ENCODE measurements around the gene PTPRC. TPM values are rescaled to one million over a fixed set of nuclear protein-coding genes. Genes with fewer than 3 reads are reported as not detected.

Gene PTPRC
- total and polyA plus RNA-seq, 2 donors (not counting 3 experiments of a cell fraction or from before 2014, with no cell fraction given): not detected

- Histone ChIP-seq H3K27ac (ENCODE audit: insufficient read depth, low read depth, low read length) (no peak overlapping the region), H3K79me2 (ENCODE audit: control insufficient read depth, insufficient read depth, low read length) (no peaks in the 10 kb centered on the region), H3K27me3 (ENCODE audit: control insufficient read depth in 2 of 2, insufficient read depth in 2 of 2, low read length in 2 of 2) (no peaks in the 10 kb centered on the region), H3K9me1 (replicated peaks; ENCODE audit: control insufficient read depth, extremely low read depth, insufficient read depth, low read length) (no peaks in the 10 kb centered on the region), H3K4me2 (ENCODE audit: insufficient read depth, low read length) (no peak overlapping the region), H3K9ac (replicated peaks; ENCODE audit: extremely low read depth, insufficient read depth, low read length) (no peak overlapping the region), H2AFZ (ENCODE audit: low read depth, low read length) (no peak overlapping the region), H3K4me3 (replicated peaks in 1 of 3; ENCODE audit: insufficient read depth in 1 of 3, low read depth in 1 of 3, low read length in 3 of 3) (no peak overlapping the region), H3K36me3 (ENCODE audit: control insufficient read depth in 2 of 2, extremely low read depth in 1 of 2, insufficient read depth in 2 of 2, low read length in 2 of 2) (no peaks in the 10 kb centered on the region), H3K4me1 (ENCODE audit: control insufficient read depth, extremely low read depth, insufficient read depth, low read length) (peaks cover 9% of the 10 kb centered on the region), H3K9me3 (replicated peaks; ENCODE audit: control insufficient read depth, insufficient read depth, low read length) (no peaks in the 10 kb centered on the region), H4K20me1 (replicated peaks; ENCODE audit: control insufficient read depth, extremely low read depth, insufficient read depth, low read length) (no peaks in the 10 kb centered on the region)
- FAIRE-seq (no peak), DNase-seq (ENCODE audit: low read depth, low spot score) (no peak)
- intact Hi-C loops (cut with micrococcal nuclease): no loop called here
- TF ChIP-seq JUN (IDR thresholded peaks at IDR 0.05; ENCODE audit: borderline replicate concordance, insufficient read depth, insufficient read length, low read depth) (no peak), MAX (IDR thresholded peaks at IDR 0.05; ENCODE audit: insufficient read depth, insufficient read length) (no peak), EZH2 (IDR thresholded peaks at IDR 0.05; ENCODE audit: borderline replicate concordance, low read depth, low read length, severe bottlenecking) (no peak), POLR2AphosphoS5 (IDR thresholded peaks at IDR 0.05; ENCODE audit: insufficient read depth, low read depth, low read length) (no peak), MYC (IDR thresholded peaks at IDR 0.05; ENCODE audit: low read depth, low read length) (no peak), GATA2 (IDR thresholded peaks at IDR 0.05; ENCODE audit: insufficient read depth, insufficient read length, low read depth, low read length) (no peak)
- POLR2A ChIA-PET: no interaction called here
- dilution Hi-C loops (cut with MboI; ENCODE audit: extremely low pct_ligation_motif_present, low sequenced_read_pairs): no loop called here
- CTCF ChIA-PET: interaction anchor here (1.2 kb wide), 1 partner anchor 8 kb away, joined by 5 read pairs; no protein-coding TSS in a partner anchor
- no TSS peak for BruUV-seq (replicated peaks)
These were observed 39.0 kb downstream of the PTPRC start for GRCh38 chr1:198677871-198678270.

- ChIA-PET CTCF (no interaction called here), POLR2A (no interaction called here)
- dilution Hi-C loops (cut with MboI; ENCODE audit: extremely low pct_ligation_motif_present, low sequenced_read_pairs) (no loop called here), intact Hi-C loops (cut with micrococcal nuclease) (no loop called here)
- FAIRE-seq (no peak), DNase-seq (ENCODE audit: low read depth, low spot score) (no peak)
- no peaks in the 10 kb centered on the region for H4K20me1 ChIP-seq (replicated peaks; ENCODE audit: control insufficient read depth, extremely low read depth, insufficient read depth, low read length)
- no peaks in the 10 kb centered on the region for H3K79me2 ChIP-seq (ENCODE audit: control insufficient read depth, insufficient read depth, low read length)
- no peaks in the 10 kb centered on the region for H3K36me3 ChIP-seq (ENCODE audit: control insufficient read depth in 2 of 2, extremely low read depth in 1 of 2, insufficient read depth in 2 of 2, low read length in 2 of 2)
- H3K9ac ChIP-seq (replicated peaks; ENCODE audit: extremely low read depth, insufficient read depth, low read length): no peak overlapping the region
- H3K4me2 ChIP-seq (ENCODE audit: insufficient read depth, low read length): no peak overlapping the region
- peaks cover 9% of the 10 kb centered on the region for H3K4me1 ChIP-seq (ENCODE audit: control insufficient read depth, extremely low read depth, insufficient read depth, low read length)
- BruUV-seq (replicated peaks): no TSS peak
- H3K27me3 ChIP-seq (ENCODE audit: control insufficient read depth in 2 of 2, insufficient read depth in 2 of 2, low read length in 2 of 2): no peaks in the 10 kb centered on the region
- no peaks in the 10 kb centered on the region for H3K9me1 ChIP-seq (replicated peaks; ENCODE audit: control insufficient read depth, extremely low read depth, insufficient read depth, low read length)
- H3K4me3 ChIP-seq (replicated peaks in 1 of 3; ENCODE audit: insufficient read depth in 1 of 3, low read depth in 1 of 3, low read length in 3 of 3): no peak overlapping the region
- no peaks in the 10 kb centered on the region for H3K9me3 ChIP-seq (replicated peaks; ENCODE audit: control insufficient read depth, insufficient read depth, low read length)
- TF ChIP-seq POLR2AphosphoS5 (IDR thresholded peaks at IDR 0.05; ENCODE audit: insufficient read depth, low read depth, low read length) (no peak), GATA2 (IDR thresholded peaks at IDR 0.05; ENCODE audit: insufficient read depth, insufficient read length, low read depth, low read length) (no peak), CTCF (IDR thresholded peaks at IDR 0.05; ENCODE audit: extremely low read depth in 1 of 2, insufficient read depth in 1 of 2, low read depth in 1 of 2, low read length in 2 of 2) (no peak), MAX (IDR thresholded peaks at IDR 0.05; ENCODE audit: insufficient read depth, insufficient read length) (no peak), MYC (IDR thresholded peaks at IDR 0.05; ENCODE audit: low read depth, low read length) (no peak), POLR2A (IDR thresholded peaks at IDR 0.05; ENCODE audit: low read depth, low read length) (no peak), FOS (IDR thresholded peaks at IDR 0.05; ENCODE audit: borderline replicate concordance, insufficient read depth, low read length) (no peak), JUN (IDR thresholded peaks at IDR 0.05; ENCODE audit: borderline replicate concordance, insufficient read depth, insufficient read length, low read depth) (no peak), EZH2 (IDR thresholded peaks at IDR 0.05; ENCODE audit: borderline replicate concordance, low read depth, low read length, severe bottlenecking) (no peak)
- H3K27ac ChIP-seq (ENCODE audit: insufficient read depth, low read depth, low read length): no peak overlapping the region
- H2AFZ ChIP-seq (ENCODE audit: low read depth, low read length): no peak overlapping the region
These were observed 39.5 kb downstream of the PTPRC start for GRCh38 chr1:198678301-198678836.
